Omental fat pad (tissue), 4 donors: ENCODE measurements around the gene XBP1. TPM values are rescaled to one million over a fixed set of nuclear protein-coding genes. Genes with fewer than 3 reads are reported as not detected.
A peak's percentile ranks its signal among the peaks of the same experiment; 100 is the strongest.

Experiments used
- ATAC-seq: fragments of 150-250 bp; one replicate; pipeline ENCODE4 v1.9.1; 2016; ENCODE audit warnings: mild to moderate bottlenecking, moderate library complexity; ENCODE audit not compliant: low FRiP score
- DNase-seq: peaks from one replicate; pipeline ENCODE4 v3.0.0-alpha.2; 2019; ENCODE audit warnings: low spot score
- total RNA-seq, 4 donors: library from RNA; depleted of rRNA; stranded (reverse); fragments of >200 nt; gene quantifications; one replicate each; pipeline ENCODE4 v1.1.0, GENCODE V29; 2016
- TF ChIP-seq, protein P1 (sequence below), 3 donors: fragments of 450-650 bp; IDR thresholded peaks; one replicate each; pipeline ENCODE4 v1.5.1; 2016 to 2017; ENCODE audit warnings: antibody characterized with exemption in 3 of 3, mild to moderate bottlenecking in 3 of 3, moderate library complexity in 2 of 3

XBP1 gene
- total RNA-seq, 4 donors from 2014 or later: 208 to 343 (median 245) TPM

GRCh38 chr22:28798810-28799605 is 1.4 kb downstream of the XBP1 start:
- ATAC-seq (peak; percentile 82), DNase-seq (peak; percentile 46)
- TF ChIP-seq, protein P1, sequence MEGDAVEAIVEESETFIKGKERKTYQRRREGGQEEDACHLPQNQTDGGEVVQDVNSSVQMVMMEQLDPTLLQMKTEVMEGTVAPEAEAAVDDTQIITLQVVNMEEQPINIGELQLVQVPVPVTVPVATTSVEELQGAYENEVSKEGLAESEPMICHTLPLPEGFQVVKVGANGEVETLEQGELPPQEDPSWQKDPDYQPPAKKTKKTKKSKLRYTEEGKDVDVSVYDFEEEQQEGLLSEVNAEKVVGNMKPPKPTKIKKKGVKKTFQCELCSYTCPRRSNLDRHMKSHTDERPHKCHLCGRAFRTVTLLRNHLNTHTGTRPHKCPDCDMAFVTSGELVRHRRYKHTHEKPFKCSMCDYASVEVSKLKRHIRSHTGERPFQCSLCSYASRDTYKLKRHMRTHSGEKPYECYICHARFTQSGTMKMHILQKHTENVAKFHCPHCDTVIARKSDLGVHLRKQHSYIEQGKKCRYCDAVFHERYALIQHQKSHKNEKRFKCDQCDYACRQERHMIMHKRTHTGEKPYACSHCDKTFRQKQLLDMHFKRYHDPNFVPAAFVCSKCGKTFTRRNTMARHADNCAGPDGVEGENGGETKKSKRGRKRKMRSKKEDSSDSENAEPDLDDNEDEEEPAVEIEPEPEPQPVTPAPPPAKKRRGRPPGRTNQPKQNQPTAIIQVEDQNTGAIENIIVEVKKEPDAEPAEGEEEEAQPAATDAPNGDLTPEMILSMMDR (IDR thresholded peaks at IDR 0.05): no peak

GRCh38 chr22:28795932-28796856 is 4.2 kb downstream of the XBP1 start:
- TF ChIP-seq, protein P1 (IDR thresholded peaks at IDR 0.05): no peak
- DNase-seq: no peak
- ATAC-seq: no peak

- ATAC-seq: no peak
- no peak for DNase-seq
- TF ChIP-seq, protein P1 (IDR thresholded peaks at IDR 0.05): no peak
These were observed 5.2 kb downstream of the XBP1 start for GRCh38 chr22:28795071-28795693.

DNA sequence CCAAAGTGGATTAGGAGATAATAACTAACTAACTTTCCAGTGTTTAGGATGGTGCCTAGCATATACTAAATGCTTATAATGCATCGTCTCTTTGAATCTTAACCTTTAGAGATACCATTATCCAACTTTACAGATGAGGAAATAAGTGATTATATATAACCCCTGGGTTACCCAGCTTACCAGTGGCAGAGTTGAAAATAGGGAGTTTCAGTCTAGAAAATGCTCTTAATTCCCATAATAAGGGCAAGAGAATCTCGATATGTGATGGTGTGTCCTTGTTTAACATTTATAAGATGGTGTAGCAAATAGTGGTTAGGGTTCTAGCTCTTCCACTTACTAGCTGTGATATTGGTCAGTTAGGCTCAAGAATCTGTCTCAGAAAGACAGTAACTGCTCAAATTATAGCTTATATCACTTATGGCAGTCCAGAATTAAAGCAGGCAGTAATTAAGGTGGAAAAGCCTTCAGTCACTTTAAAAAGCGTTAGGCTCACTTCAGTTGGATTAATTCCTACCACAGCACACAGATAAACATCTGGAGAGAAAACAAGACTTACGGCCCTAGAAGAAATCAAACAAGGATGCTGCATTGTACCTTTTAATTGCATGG is 6.3 kb downstream of the XBP1 start:
- ATAC-seq (no peak), DNase-seq (no peak)
- TF ChIP-seq, protein P1 (IDR thresholded peaks at IDR 0.05): no peak

DNA sequence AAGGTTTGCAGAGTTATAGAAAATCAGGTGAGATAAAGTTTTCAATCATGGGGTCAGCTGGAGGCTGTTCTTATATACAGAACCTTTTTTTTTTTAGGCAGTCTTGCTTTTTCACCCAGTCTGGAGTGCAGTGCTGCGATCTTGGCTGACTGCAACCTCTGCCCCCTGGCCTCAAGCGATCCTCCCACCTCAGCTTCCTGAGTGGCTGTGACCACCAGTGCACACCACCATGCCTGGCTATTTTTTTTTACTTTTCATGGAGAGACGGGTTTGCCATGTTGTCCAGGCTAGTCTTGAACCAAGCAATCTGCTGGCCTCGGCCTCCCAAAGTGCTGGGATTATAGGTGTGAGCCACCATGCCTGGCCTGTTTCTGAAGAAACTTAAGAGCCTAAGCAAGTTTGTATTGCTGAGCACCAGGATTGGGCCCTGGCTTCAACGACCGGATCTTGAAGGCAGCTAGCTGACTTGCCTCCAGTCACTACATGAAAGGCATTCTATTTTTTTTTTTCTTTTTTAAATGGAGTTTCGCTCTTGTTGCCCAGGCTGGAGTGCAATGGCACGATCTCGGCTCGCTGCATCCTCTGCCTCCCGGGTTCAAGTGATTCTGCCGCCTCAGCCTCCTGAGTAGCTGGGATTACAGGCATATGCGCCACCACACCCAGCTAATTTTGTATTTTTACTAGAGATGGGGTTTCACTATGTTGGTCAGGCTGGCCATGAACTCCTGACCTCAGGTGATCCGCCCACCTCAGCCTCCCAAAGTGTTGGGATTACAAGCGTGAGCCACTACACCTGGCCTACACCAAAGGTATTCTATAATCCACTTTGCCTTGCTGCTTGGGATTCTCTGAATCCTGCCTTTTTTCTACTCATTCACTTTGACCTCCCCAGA is 7.6 kb downstream of the XBP1 start:
- TF ChIP-seq, protein P1 (IDR thresholded peaks at IDR 0.05): no peak
- no peak for DNase-seq
- ATAC-seq: no peak
